Measurements from ENCODE around the gene C1QTNF12. TPM values are rescaled to one million over a fixed set of nuclear protein-coding genes. Genes with fewer than 3 reads are reported as not detected.

The C1QTNF12 gene
- total and polyA plus RNA-seq, 2 of the 8 experiments (the other 6 are each of a cell fraction or from before 2014, with no cell fraction given), result 2.1 to 3.7 TPM

DNA sequence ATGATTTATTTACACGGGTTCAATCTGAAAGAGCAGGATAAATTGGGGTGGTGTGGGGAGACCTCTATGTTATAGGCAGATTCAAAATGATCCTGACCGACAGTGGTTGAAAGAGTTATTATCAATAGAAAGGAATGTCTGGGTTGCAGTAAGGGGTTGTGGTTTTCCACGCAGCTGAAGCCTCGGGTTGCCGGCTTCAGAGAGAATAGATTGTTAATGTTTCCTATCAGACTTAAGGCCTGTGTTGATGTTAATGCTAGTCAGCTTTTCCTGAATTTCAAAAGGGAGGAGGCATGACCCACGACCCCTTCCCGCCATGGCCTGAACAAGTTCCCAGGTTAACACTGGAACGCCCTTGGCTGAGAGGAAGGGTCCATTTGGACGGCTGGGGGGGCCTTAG is 29.3 kb upstream of the C1QTNF12 start:
- Histone ChIP-seq H4K5ac (ENCODE audit: insufficient read length, low read depth, low read length) (no peak overlapping the region), H3K4me1 (replicated peaks in 1 of 4; ENCODE audit: control insufficient read depth in 3 of 4, insufficient read depth in 4 of 4, low read length in 3 of 4) (peaks cover 0 to 17% (median 8%) of the 10 kb centered on the region in 4 experiments; a peak in 5 of 7 replicates), H2BK5ac (ENCODE audit: low read depth, low read length) (no peak overlapping the region), H3K36me3 (ENCODE audit: control insufficient read depth in 2 of 4, insufficient read depth in 4 of 4, low read length in 3 of 4) (no peaks in the 10 kb centered on the region), H4K20me1 (replicated peaks in 1 of 2; ENCODE audit: control insufficient read depth in 1 of 2, insufficient read depth in 2 of 2, low read length in 2 of 2) (peaks cover 12 to 17% of the 10 kb centered on the region in 2 experiments), H3K14ac (ENCODE audit: insufficient read length) (no peak overlapping the region), H2BK12ac (ENCODE audit: low read depth, low read length) (no peak overlapping the region), H2BK15ac (ENCODE audit: low read length) (no peak overlapping the region), H3K56ac (replicated peaks; ENCODE audit: insufficient read length, low read depth, low read length) (no peak overlapping the region), H3K9me3 (ENCODE audit: insufficient read depth in 2 of 2, low read depth in 1 of 2, low read length in 1 of 2) (no peaks in the 10 kb centered on the region), H4K91ac (replicated peaks; ENCODE audit: insufficient read length, low read length) (no peak overlapping the region), H2AK5ac (ENCODE audit: low read depth, low read length) (no peak overlapping the region), H3K4me2 (ENCODE audit: insufficient read depth in 1 of 2, low read depth in 2 of 2, low read length in 2 of 2) (no peak overlapping the region), H3K79me1 (ENCODE audit: low read depth, low read length) (peaks cover 12% of the 10 kb centered on the region), H3K9ac (replicated peaks in 1 of 4; ENCODE audit: extremely low read depth in 1 of 4, low read depth in 3 of 4, low read length in 3 of 4) (no peak overlapping the region), H3K4ac (replicated peaks; ENCODE audit: insufficient read length, low read depth, low read length) (no peak overlapping the region), H4K8ac (ENCODE audit: extremely low read depth, insufficient read depth, low read length) (no peak overlapping the region), H2BK20ac (ENCODE audit: low read length) (no peak overlapping the region), H3K27ac (ENCODE audit: low read depth, low read length) (no peak overlapping the region), H3K18ac (ENCODE audit: extremely low read depth, low read length) (no peak overlapping the region), H3K23me2 (ENCODE audit: low read depth, low read length) (peaks cover 11% of the 10 kb centered on the region; the same call in 1 of the 2 replicates), H3K4me3 (ENCODE audit: extremely low read depth in 1 of 4, insufficient read depth in 2 of 4, low read depth in 3 of 4, low read length in 4 of 4) (no peak overlapping the region), H3K79me2 (ENCODE audit: control insufficient read depth in 1 of 2, insufficient read depth in 2 of 2, low read length in 2 of 2) (peaks cover 11 to 27% of the 10 kb centered on the region in 2 experiments; a peak in 3 of 4 replicates), H3K27me3 (replicated peaks in 1 of 4; ENCODE audit: control insufficient read depth in 3 of 4, extremely low read depth in 1 of 4, insufficient read depth in 3 of 4, low read length in 3 of 4) (no peaks in the 10 kb centered on the region; a peak in 1 of 7 replicates), H2AFZ (ENCODE audit: low read length) (no peak overlapping the region), H2BK120ac (replicated peaks; ENCODE audit: low read depth, low read length) (no peak overlapping the region), H3K23ac (ENCODE audit: insufficient read length) (no peak overlapping the region)
- ChIA-PET POLR2A (ENCODE audit: partially characterized antibody) (interaction anchor here (3.0 kb wide), 1 partner anchor 10 kb away, joined by 12 read pairs; no protein-coding TSS in a partner anchor), CTCF (ENCODE audit: partially characterized antibody) (interaction anchor here (0.9 to 1.7 kb wide), 3 partner anchors 9 to 12 kb away, joined by 3 to 6 read pairs (median 4); no protein-coding TSS in a partner anchor)
- no peak for FAIRE-seq
- 92% methylated on average over 9 of the region's 9 CpGs; no CpG with 5 or more reads in 1 of the 2 experiments for WGBS, 2 experiments (ENCODE audit: extremely low coverage in 1 of 2, insufficient coverage in 1 of 2, insufficient read length in 1 of 2, insufficient replicate concordance in 2 of 2, low coverage in 1 of 2, low lambda C conversion rate in 2 of 2, missing lambda C conversion rate in 1 of 2)
- DNase-seq (ENCODE audit: low read depth in 1 of 2, low spot score in 2 of 2), result no peak
- no peak for TF ChIP-seq EZH2 (IDR thresholded peaks at IDR 0.05; ENCODE audit: low read depth, low read length, severe bottlenecking)
- TF ChIP-seq POU5F1 (IDR thresholded peaks at IDR 0.05; ENCODE audit: low read depth, low read length), result no peak
- TF ChIP-seq SP4 (IDR thresholded peaks at IDR 0.05; ENCODE audit: low read length), result no peak
- TF ChIP-seq POLR2AphosphoS5 (IDR thresholded peaks at IDR 0.05; ENCODE audit: low read depth, low read length), result no peak
- no peak for TF ChIP-seq TBP (IDR thresholded peaks at IDR 0.05; ENCODE audit: low read depth, low read length)
- no peak for TF ChIP-seq SP1 (IDR thresholded peaks at IDR 0.05; ENCODE audit: low read depth, low read length)
- TF ChIP-seq KDM5A (IDR thresholded peaks at IDR 0.05; ENCODE audit: low read length), result no peak
- TF ChIP-seq CHD2 (IDR thresholded peaks at IDR 0.05; ENCODE audit: low read length), result no peak
- no peak for TF ChIP-seq RAD21 (IDR thresholded peaks at IDR 0.05 in 1 of 2, conservative IDR thresholded peaks at IDR 0.05 in 1 of 2; ENCODE audit: low read depth in 2 of 2, low read length in 2 of 2)
- TF ChIP-seq, protein P1, sequence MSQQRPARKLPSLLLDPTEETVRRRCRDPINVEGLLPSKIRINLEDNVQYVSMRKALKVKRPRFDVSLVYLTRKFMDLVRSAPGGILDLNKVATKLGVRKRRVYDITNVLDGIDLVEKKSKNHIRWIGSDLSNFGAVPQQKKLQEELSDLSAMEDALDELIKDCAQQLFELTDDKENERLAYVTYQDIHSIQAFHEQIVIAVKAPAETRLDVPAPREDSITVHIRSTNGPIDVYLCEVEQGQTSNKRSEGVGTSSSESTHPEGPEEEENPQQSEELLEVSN (IDR thresholded peaks at IDR 0.05), result no peak
- no peak for TF ChIP-seq ATF2 (IDR thresholded peaks at IDR 0.05; ENCODE audit: low read length)
- no peak for TF ChIP-seq RFX5 (IDR thresholded peaks at IDR 0.05; ENCODE audit: borderline replicate concordance, low read depth, low read length)
